ENCODE measurements around the gene YY1. TPM values are rescaled to one million over a fixed set of nuclear protein-coding genes. Genes with fewer than 3 reads are reported as not detected.

YY1 gene
- total and polyA plus RNA-seq, 2 experiments from 2014 or later: 32.6 to 58.5 TPM

DNA sequence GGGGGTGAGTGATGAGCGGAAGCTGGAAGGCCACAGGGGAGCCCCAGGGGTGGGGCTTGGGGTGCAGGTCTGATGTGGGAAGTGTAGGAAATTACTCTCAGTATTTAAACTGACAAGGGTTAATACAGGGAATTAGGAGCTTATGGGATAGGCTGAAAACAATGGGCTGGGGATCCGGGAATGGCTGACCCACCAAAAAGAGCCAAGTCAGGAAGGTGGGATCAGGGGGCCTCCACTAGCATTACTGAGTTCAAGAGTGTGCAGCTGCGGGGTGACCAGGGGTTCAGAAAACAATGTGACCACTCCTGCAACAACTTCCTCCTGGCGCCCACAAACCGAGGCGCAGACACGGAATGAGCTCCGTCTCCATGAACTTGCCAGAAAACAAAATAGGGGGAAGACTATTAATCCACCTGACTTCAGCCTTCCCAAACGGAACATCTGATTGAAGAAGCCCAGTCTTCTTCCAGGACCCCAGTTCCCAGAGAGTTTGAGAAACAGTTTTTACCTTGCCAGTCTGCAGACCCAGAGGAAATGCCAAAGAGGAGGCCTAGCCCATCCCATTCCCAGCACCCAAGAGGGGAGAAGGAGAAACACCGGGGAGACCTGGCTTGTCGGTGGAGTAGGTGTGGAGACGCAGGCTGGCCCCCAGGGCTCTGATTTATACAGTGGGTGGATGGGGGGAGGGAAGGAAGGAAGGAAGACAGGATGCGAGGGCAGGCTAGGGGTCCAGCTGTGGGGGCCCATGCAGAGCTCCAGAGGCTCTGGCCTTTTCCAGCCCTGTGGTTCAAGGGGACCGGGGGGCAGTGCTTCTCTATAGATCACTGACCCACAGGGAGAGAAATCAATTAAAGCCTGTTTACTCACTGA, 16.5 kb upstream of the YY1 start:
- peak overlapping the region; percentile 45 for H2AFZ ChIP-seq
- H3K27ac ChIP-seq: peak overlapping the region; percentile 87
- peak overlapping the region; percentile 79 for H3K4me2 ChIP-seq
- H4K20me1 ChIP-seq (ENCODE audit: insufficient read depth, poor library complexity, severe bottlenecking): no peaks in the 10 kb centered on the region
- peaks cover 36% of the 10 kb centered on the region for H3K4me1 ChIP-seq (ENCODE audit: insufficient read depth)
- no peaks in the 10 kb centered on the region for H3K36me3 ChIP-seq (replicated peaks; ENCODE audit: insufficient read depth, low read depth)
- DNase-seq (ENCODE audit: low spot score): no peak
- no peak for TF ChIP-seq EZH2phosphoT487 (IDR thresholded peaks at IDR 0.05; ENCODE audit: low read depth, severe bottlenecking, unreplicated experiment)
- TF ChIP-seq EZH2 (IDR thresholded peaks at IDR 0.05; ENCODE audit: borderline replicate concordance): no peak
- TF ChIP-seq, protein P1, sequence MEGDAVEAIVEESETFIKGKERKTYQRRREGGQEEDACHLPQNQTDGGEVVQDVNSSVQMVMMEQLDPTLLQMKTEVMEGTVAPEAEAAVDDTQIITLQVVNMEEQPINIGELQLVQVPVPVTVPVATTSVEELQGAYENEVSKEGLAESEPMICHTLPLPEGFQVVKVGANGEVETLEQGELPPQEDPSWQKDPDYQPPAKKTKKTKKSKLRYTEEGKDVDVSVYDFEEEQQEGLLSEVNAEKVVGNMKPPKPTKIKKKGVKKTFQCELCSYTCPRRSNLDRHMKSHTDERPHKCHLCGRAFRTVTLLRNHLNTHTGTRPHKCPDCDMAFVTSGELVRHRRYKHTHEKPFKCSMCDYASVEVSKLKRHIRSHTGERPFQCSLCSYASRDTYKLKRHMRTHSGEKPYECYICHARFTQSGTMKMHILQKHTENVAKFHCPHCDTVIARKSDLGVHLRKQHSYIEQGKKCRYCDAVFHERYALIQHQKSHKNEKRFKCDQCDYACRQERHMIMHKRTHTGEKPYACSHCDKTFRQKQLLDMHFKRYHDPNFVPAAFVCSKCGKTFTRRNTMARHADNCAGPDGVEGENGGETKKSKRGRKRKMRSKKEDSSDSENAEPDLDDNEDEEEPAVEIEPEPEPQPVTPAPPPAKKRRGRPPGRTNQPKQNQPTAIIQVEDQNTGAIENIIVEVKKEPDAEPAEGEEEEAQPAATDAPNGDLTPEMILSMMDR (IDR thresholded peaks at IDR 0.05; ENCODE audit: poor library complexity): no peak
- no peaks in the 10 kb centered on the region for H3K27me3 ChIP-seq
- H3K9me3 ChIP-seq (ENCODE audit: low read depth): no peaks in the 10 kb centered on the region
- H3K4me3 ChIP-seq: no peak overlapping the region
- H3K79me2 ChIP-seq: peaks cover 73% of the 10 kb centered on the region
- WGBS (ENCODE audit: low lambda C conversion rate, missing lambda C conversion rate): 58% methylated on average over 14 of the region's 14 CpGs
- H3K9me2 ChIP-seq (replicated peaks; ENCODE audit: insufficient read depth): no peaks in the 10 kb centered on the region

DNA sequence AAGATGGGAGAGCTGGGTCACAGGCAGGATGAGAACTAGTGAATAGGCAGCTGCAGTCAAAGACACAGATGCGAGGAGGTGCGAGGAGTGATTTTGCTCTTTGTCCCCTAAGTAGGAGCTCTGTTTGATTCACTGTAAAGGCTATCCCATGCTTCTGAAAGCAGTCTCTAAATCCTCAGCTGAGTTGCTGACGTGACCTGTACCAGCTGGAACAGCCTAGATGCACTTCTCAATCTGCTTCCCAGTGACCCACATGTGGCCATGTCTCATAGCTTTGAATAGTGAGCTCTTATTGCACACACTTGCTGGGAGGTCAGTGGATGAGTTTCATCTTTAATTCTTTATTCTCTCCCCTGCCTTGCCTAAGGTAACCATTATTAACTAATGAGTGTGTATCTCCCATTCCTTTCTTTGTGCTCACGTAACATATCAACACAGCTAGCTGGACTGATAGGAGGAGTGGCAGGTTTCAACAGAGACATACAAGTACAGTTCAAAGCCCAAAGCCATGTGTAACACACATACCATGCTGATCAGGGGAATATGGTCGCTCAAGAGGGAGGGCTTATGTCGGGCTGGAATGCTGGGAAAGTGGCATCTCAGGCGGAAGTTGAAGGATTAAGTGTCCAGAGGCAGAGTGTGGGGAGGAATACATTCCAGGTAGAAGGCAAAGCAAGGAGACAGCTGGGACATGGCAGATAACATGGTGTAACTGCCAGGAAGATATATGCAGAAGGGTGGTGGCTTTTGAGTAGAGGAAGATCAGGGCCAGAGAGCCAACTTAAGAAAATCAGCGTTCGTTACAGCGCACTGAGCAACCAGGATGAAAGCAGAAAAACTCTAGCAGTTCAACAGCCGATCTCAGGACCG, 15.4 kb upstream of the YY1 start:
- peak overlapping the region; percentile 87 for H3K27ac ChIP-seq
- peak overlapping the region; percentile 79 for H3K4me2 ChIP-seq
- no peaks in the 10 kb centered on the region for H4K20me1 ChIP-seq (ENCODE audit: insufficient read depth, poor library complexity, severe bottlenecking)
- no peaks in the 10 kb centered on the region for H3K9me2 ChIP-seq (replicated peaks; ENCODE audit: insufficient read depth)
- H3K36me3 ChIP-seq (replicated peaks; ENCODE audit: insufficient read depth, low read depth): no peaks in the 10 kb centered on the region
- peaks cover 80% of the 10 kb centered on the region for H3K79me2 ChIP-seq
- H3K4me1 ChIP-seq (ENCODE audit: insufficient read depth): peaks cover 36% of the 10 kb centered on the region
- TF ChIP-seq EZH2 (IDR thresholded peaks at IDR 0.05; ENCODE audit: borderline replicate concordance) (no peak), EZH2phosphoT487 (IDR thresholded peaks at IDR 0.05; ENCODE audit: low read depth, severe bottlenecking, unreplicated experiment) (no peak)
- TF ChIP-seq, protein P1 (IDR thresholded peaks at IDR 0.05; ENCODE audit: poor library complexity): no peak
- peak; percentile 34 for DNase-seq (ENCODE audit: low spot score)
- no peak overlapping the region for H2AFZ ChIP-seq
- no peak overlapping the region for H3K4me3 ChIP-seq
- WGBS (ENCODE audit: low lambda C conversion rate, missing lambda C conversion rate): 68% methylated on average over 12 of the region's 12 CpGs
- H3K27me3 ChIP-seq: no peaks in the 10 kb centered on the region
- no peaks in the 10 kb centered on the region for H3K9me3 ChIP-seq (ENCODE audit: low read depth)

DNA sequence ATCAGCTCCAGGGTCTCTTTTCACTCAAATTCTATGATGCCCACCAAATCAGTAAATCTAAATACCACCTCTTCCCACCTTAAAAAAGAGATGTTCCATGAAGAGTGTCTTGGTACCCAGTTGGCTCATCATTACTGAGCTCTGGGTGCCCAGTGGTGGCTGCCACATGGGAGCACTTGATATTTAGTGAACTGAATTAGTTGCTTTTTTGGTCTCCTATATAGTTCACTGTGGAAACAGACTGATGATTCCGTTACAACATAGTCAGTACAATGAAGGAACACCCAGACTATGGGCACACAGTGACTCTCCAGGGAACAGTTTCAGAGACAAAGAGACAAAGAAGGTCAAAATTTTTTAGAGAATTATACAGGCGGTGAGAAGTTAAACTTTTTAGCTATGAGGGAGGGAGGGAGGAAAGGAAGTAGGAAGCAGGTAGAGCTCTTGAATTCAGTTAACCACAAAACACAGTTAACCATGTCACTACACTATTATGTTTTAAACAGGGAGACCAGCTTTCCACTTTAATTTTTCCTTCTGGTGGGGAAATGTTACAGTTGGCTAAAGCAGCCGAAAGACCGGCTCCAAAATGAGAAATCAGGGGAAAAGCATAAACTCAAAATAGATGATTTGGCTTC, 14.6 kb upstream of the YY1 start:
- Histone ChIP-seq H3K4me2 (peak overlapping the region; percentile 79), H3K4me3 (no peak overlapping the region), H3K9me2 (replicated peaks; ENCODE audit: insufficient read depth) (no peaks in the 10 kb centered on the region), H3K27me3 (no peaks in the 10 kb centered on the region), H3K79me2 (peaks cover 81% of the 10 kb centered on the region), H2AFZ (no peak overlapping the region), H3K36me3 (replicated peaks; ENCODE audit: insufficient read depth, low read depth) (no peaks in the 10 kb centered on the region), H3K4me1 (ENCODE audit: insufficient read depth) (peaks cover 36% of the 10 kb centered on the region), H4K20me1 (ENCODE audit: insufficient read depth, poor library complexity, severe bottlenecking) (no peaks in the 10 kb centered on the region), H3K9me3 (ENCODE audit: low read depth) (no peaks in the 10 kb centered on the region), H3K27ac (peak overlapping the region; percentile 87)
- TF ChIP-seq EZH2phosphoT487 (IDR thresholded peaks at IDR 0.05; ENCODE audit: low read depth, severe bottlenecking, unreplicated experiment) (no peak), EZH2 (IDR thresholded peaks at IDR 0.05; ENCODE audit: borderline replicate concordance) (no peak)
- TF ChIP-seq, protein P1 (IDR thresholded peaks at IDR 0.05; ENCODE audit: poor library complexity): no peak
- no peak for DNase-seq (ENCODE audit: low spot score)
- WGBS (ENCODE audit: low lambda C conversion rate, missing lambda C conversion rate): 89% methylated on average over 4 of the region's 4 CpGs
